Measurements from ENCODE around the gene ST14.

The ST14 gene

GRCh38 chr11:130159657-130160497 is at the start of gene ST14:
ST14 (plus strand) TSS chr11:130159782; CDS start chr11:130159980, 198 bp downstream.
- DNase-seq = no peak

DNA sequence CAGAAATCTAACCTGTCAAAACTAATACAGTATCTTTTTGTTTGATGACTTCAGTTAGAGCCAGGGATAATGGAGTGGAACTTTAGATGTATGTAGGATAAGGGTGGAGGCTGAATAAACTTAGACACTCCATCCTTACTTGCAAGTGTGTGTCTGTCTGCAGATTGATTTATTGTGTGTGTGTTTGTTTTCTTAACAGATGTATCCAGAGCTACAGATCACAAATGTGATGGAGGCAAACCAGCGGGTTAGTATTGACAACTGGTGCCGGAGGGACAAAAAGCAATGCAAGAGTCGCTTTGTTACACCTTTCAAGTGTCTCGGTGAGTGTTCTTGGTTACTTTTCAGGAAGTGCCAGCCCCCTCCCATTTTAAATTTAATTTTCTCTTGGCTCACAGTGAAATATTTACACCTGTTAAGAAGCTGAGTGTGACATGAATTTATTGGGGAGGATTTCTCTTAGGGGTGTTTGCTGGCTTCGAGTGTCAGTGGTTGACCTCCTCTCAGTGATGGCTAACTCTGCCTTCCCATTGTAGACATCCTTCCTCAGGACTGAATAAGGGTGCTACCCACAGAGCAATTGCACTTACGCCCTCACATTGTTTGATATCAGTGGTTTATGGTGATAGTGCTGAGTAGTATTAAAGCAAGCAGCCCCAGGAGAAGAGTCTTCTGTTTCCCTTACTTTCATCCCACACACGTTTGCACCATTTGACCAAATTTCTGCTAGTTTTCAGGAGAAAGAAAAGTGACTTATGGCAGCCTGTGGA is 49.1 kb upstream of the ST14 start:
- DNase-seq = no peak

DNA sequence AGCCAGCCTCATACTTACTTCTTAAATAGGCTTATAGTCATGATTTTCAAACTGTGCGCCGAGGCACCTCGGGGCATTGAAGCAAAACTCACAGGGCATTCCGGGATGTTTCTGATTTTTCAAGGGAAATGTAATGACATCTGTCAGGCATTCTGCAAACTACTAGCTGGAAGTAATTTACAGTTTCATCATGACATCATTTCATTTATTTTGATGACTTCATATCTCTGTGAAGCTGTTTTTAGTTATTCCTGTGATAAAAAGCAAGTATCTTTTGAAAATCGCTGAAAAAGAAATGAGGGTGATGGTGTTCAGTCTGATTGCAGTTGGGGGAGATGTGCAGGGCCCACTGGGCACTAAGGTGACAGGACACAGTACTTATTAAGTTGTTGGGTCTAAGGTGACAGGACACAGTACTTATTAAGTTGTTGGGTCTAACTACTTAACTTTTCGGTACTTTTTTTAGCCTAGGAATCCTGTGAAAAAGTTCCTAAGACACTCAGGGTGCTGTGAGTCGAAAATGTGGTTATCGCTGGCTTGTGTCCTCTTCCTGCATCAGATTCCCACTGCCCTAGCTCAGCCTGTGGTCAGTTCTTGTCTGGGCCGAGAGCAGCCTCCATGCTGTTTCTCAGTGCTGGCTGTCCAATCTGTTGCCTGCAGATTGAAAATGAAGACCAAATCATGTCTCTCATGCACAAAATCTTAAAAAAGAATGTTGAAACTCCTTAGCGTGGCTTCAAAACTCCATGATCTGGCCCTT is 47.3 kb upstream of the ST14 start:
- DNase-seq = no peak

- DNase-seq = no peak
Measured at GRCh38 chr11:130114281-130114680, 45.3 kb upstream of the ST14 start.

GRCh38 chr11:130114726-130115125 is 44.9 kb upstream of the ST14 start:
- no peak for DNase-seq

GRCh38 chr11:130115218-130115617 is 44.4 kb upstream of the ST14 start:
- DNase-seq = no peak

DNA sequence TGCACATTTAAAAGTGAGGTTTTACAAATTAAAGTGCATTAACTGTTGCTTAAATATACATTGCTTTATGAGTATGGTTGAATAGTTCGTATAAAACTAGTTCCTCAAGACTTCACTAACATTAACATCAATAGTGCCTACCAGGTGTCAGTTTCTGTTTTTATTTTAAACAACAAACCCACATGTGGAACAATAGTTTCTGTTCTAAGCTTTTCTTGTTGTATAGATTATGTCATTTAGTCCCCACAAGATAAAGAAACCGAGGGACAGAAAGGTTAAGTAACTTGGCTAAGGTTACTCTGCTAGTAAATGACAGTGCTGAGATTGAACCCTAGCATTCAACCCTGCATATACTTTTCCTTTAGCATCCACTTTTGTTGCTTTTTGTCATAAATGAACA is 41.4 kb upstream of the ST14 start:
- no peak for DNase-seq

DNA sequence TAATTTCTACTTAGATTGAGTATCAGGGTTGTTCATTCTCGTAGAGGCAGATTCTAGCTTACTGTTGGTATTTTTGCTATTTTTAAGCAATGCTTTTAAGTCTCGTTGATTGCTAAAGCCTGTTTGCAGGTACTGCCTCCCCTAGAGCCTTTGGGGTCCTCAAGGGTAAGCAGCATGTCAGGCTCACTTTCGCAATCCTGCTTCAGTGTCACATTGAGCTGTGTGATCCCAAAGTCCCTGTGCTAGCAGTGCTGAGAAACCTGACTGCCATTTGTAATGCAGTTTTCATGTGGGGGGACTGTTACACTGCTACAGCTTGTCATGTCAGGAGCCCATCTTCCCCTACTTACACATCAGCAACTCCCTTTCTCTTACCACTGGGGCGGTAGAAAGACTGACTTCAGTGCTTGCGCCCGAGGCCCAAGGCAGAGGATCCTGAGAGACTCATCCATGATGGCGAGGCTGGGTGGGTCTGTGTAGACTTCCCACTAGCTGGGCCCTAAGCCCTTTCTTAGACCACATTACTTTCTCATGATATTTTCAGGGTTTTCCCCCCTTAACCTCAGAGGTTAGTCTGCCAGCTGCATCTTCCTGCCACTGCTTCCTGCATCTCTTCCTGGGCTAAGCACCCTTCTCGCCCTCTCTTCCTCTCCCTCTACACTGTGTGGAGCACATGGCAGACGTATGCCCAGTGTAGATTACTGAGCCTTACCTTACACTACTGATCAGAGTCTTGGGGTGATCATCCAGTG is 40.8 kb upstream of the ST14 start:
- no peak for DNase-seq

- DNase-seq = no peak
Measured at GRCh38 chr11:130120045-130120444, 39.5 kb upstream of the ST14 start.

DNA sequence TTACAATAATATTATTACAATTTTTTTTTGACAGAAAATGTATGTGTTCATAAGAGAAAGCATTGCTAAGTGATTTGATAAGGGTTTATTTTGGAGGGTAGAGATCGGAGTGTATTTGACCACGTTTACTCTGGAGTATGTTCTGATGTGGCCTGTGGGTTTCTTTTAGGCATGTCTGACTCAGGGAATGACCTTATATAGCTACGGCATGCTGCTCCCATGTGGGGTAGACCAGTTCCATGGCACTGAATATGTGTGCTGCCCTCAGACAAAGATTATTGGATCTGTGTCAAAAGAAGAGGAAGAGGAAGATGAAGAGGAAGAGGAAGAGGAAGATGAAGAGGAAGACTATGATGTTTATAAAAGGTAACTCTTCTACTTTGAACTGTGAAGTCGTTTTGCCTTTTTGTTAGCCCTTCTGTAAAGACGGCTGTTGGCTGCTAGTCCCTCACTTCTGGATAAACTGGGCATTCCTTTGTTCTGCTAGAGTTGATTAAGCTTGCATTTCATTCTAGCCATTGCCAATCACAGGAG is 38.1 kb upstream of the ST14 start:
- DNase-seq = no peak

DNA sequence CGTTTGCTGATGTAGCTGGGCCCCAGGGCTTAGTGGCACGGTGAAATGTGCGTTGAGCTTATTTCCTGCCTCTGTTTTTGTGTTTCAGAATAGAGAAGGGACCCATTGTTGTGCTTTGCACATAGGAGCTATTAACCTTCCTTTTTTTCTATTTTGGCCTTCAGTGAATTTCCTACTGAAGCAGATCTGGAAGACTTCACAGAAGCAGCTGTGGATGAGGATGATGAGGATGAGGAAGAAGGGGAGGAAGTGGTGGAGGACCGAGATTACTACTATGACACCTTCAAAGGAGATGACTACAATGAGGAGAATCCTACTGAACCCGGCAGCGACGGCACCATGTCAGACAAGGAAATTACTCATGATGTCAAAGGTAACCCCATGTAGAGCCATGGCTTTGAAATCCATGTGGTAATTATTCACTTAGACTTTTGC is 37.4 kb upstream of the ST14 start:
- no peak for DNase-seq

GRCh38 chr11:130123414-130124040 is 36.1 kb upstream of the ST14 start:
- no peak for DNase-seq

GRCh38 chr11:130124096-130124495 is 35.5 kb upstream of the ST14 start:
- DNase-seq = no peak

- no peak for DNase-seq
Measured at GRCh38 chr11:130125638-130126037, 33.9 kb upstream of the ST14 start.

DNA sequence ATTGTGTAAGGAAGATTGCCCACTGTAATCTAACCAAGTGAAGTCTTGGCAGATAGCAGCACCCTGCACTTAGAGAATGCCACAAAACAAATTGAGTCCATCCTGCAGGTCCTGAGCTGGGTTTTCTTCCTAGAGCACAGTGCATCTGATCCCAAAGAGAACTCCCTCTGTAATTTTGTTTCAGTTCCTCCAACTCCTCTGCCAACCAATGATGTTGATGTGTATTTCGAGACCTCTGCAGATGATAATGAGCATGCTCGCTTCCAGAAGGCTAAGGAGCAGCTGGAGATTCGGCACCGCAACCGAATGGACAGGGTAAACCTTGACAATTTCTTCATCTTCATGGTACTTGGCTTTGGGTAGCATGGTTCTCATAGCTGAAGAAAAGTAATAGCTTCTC is 33.1 kb upstream of the ST14 start:
- DNase-seq = no peak

DNA sequence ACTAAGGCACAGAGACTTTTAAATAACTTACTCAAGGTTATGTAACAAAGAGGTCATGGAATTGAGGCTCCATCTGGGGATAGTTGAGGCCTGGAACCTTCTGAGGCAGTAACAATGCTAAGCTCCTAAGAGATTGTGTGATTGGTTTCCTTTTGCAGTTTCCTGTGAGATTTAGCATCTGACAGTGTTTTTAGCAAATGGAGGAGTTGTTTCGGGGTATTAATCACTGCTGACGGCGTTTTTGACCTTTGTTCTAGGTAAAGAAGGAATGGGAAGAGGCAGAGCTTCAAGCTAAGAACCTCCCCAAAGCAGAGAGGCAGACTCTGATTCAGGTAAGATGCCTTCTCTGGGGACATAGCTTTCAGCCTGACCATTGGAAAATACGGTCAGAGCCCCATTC is 32.1 kb upstream of the ST14 start:
- no peak for DNase-seq

GRCh38 chr11:130128626-130129025 is 31.0 kb upstream of the ST14 start:
- DNase-seq = no peak

DNA sequence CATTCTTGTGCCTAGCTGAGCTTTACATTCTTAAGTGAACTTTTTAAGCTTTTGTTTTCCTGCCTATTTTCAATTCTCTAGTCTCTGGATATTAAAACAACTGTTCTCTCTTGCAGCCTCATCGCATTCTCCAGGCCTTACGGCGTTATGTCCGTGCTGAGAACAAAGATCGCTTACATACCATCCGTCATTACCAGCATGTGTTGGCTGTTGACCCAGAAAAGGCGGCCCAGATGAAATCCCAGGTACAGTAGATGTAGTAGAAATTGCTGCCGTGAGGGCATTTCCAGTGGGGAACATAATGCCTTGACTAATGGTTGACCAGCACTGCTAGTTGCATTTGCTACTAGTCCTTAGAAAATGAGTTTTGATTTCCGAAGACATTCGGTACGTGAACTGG is 29.7 kb upstream of the ST14 start:
- DNase-seq = no peak

GRCh38 chr11:130131961-130132850 is 27.4 kb upstream of the ST14 start:
- DNase-seq = peak; percentile 29 to 64

DNA sequence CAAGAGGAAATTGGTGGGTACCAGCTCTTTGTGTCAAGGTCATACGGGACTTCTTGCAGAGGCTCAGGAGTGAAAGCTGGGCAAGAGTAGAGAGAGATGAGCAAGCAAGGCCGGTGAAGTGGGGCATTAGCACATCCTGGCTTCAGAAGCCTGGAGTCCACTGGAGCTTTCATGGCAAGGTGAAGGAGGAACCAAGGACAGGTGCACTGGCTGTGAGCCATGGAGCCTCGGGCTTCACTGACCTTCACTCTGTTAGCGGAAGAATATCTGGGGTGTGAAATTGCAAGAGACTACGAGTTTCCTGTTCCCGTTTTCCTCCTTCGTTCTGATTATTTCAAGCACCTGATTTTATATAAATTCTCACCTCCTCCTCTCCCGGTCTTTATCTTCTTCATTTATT is 25.9 kb upstream of the ST14 start:
- no peak for DNase-seq

DNA sequence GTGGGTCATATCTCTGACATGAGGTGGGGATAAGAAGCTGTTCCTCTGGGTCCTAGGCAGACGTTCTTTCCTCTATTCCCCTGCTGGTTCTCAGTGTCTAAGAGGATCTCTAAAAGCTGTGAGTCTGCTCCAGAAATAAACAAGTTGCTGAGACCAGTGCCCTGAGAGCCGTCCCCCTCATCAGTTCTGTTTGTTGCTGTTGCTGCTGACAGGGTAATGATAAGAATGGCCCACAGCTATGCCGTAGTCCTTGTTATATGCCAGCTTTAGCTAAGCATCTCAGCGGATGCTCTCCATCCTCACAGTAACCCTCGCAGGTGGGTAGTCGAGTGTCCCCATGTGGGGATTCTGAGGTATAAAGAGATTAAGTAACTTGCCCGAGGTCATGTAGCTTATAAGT is 23.5 kb upstream of the ST14 start:
- DNase-seq = no peak
